Activated CD4-positive, alpha-beta T cell treated with anti-CD3 and anti-CD28 coated beads for 48 hours (primary cell): ENCODE measurements around the gene ZFYVE28.

Source experiments
- DNase-seq: peaks from one replicate; pipeline ENCODE4 v3.0.0-alpha.2; 2020

The ZFYVE28 gene

DNA sequence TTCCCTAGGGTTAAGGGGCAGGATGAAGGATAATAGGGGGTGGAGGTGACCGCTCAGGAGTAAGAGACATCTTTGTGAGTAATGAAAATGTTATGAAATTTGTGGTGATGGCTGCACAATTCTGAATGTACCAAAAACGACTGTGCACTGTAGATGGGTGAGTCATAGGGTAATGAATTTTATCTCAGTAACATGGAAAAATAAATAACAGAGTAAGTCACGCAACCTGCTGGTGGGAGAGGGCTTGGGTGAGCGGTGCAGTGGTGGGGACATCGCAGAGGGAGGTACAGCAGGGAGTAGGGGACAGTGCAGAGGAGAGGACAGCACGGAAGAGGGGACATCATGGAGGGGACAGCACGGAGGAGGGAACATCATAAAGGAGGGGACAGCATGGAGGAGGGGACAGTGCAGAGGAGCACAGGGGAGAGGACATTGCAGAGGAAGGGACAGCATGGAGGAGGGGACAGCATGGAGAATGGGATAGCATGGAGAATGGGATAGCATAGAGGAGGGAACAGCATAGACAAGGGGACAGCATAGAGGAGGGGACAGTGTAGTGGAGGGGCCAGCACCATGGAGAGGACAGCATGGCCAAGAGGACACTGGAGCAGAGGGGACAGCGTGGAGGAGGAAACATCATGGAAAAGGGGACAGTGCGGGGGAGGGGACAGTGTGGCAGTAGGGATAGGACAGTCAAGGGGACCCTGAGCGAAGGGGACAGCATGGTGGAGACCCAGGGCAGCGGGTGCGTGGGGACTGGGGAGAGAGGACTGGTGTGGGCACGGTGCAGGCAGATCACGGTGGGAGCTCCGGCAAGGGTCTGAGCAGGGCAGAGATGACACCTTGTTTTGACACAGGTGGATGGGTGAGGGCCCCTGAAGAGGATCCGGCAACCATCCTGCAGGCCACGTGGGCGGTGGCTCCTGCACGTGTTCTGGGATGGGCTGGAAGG, 88.1 kb downstream of the ZFYVE28 start:
- no peak for DNase-seq

DNA sequence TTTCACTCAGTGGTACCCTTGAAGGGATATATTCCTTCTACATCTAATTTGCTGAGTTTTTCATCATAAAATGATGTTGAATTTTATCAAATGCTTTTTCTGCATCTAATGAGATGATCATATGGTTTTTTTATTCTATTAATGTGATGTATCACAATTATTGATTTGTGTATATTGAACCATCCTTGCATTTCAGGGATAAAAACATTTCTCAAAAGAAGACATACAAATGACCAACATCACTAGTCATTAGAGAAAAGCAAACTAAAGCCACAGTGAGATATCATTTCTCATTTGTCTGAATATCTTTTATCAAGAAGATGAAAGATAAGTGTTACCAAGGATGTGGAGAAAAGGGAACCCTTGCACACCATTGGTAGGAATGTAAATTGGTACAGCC, 90.9 kb downstream of the ZFYVE28 start:
- no peak for DNase-seq

DNA sequence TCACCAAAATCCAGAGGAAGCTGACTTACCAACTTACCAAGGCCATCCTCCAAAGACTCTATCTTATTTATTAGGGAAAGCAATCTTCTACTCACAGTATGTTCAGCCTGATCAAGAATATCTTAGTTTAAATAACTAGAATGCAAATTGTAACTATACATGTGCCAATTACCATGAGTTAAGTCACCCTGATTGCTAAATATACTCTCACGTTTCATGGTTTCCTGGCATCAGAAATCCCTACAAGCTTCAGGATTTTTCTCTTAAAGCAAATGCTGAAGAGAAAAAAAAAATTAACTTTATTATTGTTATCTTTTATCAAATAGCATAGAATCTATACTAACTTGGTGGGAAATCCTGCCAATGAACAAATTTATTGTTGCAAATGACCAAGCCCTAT, 93.6 kb downstream of the ZFYVE28 start:
- no peak for DNase-seq

DNA sequence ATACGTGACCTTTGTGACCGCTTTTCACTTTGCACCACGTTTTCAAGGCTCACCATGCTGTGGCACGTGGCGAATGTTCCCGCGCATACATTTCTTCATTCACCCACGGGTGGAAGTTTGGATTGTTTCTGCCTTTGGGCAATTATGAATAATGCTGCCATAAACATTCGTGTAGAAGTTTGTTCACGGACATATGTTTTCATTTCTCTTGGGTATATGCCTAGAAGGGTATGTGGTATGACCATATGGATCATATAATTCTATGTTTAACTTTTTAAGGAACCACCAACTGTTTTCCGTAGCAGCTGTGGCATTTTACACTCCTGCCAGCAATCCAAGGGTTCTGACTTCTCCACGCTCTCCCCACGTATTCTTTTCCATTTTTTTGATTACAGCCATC, 95.6 kb downstream of the ZFYVE28 start:
- DNase-seq, result no peak

DNA sequence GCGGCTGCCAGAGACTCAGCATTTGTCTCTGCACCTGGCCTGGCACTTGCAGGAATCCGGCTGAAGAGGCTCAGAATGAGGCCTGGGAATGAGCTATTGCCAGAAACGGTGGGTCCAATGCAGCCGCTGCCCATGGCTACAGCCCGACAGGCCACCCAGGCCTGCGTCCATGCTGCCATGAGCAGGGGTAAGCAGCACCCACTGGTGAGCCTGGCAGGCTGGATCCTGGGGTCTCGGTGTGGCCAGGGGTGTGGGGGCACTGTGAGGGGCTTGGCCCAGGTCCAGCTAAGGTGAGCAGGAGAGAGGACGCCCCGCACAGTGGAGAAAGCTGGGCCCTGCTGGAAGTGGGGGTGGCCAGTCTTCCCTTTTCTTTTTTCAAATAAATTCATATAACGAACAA, 96.2 kb downstream of the ZFYVE28 start:
- DNase-seq, result no peak

DNA sequence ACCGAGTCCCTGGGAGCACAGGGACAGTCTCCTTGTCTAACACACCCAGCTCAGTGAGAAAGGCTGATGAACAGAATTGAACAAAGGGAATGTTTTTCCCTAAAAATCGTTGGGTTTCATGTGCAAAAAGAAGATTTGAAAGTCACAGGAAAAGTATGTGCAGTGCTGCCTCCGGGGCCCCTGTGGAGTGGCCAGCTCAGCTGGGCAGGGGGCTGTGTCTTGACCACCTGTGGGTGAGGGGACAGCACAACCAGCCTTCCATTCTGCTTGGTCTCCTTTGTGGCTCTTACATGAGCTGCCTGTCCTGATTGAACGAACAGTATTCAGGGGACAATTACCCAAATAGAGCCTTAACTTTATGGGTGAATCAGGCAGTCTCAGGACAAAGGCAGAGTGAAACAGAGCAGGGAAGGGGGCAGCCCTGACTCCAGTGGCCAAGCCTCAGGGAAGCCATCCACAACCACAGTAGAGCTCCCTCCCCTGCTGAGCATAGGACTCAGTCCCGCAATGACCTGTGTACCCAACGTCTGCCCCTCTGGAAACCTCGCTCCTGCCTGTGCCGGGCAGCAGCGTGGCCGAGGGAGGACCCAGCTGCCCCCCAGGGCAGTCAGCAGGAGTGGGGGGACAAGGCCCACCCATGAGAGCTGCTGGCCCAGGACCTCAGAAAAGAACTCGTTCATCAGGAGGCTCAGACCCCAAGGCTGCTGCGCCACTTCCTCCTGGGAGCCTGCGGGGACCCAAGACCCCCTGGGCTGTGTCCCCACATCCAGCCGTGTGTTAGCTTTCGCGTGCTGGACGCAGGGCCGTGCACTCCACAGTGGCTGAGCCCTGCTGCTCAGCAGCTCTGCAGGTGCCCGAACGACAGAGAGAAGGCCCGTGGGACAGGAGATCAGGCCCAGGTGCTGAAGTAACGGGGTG, 96.9 kb downstream of the ZFYVE28 start:
- DNase-seq, result no peak

DNA sequence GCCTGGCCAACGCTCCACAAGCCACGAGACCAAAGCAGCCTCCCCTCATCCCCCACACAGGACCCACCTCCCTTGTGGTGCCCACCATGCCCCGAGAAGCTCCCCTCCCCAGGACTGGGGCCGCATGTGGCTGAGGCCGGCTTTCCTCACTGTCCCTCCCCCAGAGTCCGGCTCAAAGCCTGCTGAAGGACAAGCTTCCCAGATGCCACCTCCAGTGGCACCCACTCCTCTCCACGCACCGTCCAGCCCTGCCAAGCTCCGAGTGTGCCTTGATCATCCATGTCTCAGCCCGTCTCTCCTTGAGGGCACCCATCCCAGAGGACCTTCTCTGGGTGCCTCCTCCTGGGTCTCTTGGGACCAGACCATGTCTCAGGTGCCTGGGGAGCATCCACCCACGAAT, 97.7 kb downstream of the ZFYVE28 start:
- DNase-seq, result no peak

DNA sequence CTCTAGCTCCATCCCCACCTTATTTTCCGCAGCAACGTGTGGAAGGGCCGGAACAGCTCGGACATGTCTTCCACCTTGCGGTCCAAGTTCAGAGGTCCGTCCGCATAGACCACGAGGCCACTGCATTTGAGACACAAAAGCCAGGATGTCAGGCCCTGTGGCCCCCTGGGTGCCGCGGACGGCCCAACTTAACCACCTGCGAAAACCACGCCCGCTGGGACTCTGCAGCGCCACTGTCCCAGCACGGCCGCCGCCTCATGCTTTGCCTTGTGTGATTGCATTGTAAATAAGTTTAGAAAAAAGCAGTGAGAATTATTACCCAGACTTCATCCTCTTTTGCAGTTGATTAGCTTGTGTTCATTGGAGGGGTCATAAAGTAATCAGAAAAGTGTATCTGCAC, 98.3 kb downstream of the ZFYVE28 start:
- no peak for DNase-seq

DNA sequence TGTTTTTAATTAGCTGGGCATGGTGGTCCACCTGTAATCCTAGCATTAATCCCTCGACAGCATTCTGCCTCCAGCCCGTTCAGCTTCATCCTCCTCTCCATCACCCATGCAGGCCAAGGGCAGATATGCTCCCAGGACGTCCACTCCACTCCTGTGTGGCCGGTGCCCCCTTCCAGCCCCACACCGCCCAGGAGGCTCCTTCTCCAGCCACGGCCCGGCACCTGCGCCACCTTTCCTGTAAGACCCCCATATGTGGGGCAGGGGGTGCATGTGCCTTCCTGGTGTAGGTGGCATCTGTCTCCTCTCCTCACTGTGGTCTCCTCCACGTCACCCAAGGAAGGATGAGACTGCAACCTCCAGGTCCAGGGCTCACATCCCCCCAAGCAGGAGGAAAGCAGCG, 99.6 kb downstream of the ZFYVE28 start:
- DNase-seq, result no peak

DNA sequence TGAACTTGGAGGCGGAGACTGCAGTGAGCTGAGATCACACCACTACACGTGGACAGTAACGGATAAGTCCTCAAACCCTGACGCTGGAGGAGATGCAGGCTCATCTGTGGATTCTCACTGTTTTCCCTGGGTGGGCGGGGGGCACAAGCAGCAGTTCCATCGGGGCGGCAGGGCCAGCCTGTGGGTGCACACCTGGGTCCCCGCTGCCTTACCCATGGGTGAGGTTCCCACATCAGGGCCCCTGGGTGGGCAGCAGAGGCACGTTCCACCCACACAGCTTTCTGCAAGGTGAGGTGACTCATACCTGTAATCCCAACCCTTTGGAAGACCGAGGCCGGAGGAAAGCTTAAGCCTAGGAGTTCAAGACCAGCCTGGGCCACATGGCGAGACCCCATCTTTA, 100.0 kb downstream of the ZFYVE28 start:
- DNase-seq, result no peak

DNA sequence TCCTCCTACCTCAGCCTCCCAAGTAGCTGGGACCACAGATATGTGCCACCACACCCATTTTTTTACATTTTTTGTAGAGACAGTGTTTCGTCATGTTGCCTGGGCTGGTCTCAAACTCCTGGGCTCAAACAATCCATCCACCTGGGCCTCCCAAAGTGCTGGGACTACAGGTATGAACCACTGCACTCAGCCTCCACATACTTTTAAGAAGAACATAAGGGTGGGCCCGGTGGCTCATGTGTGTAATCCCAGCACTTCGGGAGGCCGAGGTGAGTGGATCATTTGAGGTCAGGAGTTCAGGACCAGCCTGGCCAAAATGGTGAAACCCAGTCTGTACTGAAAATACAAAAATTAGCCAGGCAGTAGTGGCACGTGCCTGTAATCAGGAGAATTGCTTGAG, 105.1 kb downstream of the ZFYVE28 start:
- DNase-seq, result no peak

DNA sequence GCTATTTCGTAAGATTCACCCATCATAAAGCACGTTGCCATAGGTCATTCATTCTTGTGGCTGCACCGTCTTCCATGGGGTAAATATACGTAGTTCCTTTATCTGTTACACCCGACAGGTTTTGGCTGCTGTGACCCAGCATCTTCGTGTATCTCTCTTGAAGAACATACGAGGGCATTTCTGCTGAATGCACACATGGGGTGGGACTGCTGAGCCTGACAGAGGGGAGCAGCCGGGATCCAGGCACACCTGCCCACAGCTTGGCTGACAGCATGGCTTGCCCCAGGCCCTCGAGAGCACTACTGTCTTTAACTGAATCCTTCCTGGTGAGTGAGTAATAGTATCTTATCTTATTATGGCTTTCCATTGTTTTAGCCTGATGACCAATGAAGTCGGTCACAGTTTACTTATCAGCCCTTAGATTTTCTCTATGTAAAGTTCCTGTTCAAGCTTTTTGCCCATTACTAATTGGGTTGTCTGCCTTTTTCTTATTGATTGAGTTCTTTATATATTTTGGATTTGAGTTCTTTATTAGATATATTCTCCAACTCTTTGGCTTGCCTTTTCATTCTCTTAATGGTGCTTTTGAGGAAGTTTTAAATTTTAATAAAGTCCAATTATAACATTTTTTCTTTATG, 111.6 kb downstream of the ZFYVE28 start:
- no peak for DNase-seq

DNA sequence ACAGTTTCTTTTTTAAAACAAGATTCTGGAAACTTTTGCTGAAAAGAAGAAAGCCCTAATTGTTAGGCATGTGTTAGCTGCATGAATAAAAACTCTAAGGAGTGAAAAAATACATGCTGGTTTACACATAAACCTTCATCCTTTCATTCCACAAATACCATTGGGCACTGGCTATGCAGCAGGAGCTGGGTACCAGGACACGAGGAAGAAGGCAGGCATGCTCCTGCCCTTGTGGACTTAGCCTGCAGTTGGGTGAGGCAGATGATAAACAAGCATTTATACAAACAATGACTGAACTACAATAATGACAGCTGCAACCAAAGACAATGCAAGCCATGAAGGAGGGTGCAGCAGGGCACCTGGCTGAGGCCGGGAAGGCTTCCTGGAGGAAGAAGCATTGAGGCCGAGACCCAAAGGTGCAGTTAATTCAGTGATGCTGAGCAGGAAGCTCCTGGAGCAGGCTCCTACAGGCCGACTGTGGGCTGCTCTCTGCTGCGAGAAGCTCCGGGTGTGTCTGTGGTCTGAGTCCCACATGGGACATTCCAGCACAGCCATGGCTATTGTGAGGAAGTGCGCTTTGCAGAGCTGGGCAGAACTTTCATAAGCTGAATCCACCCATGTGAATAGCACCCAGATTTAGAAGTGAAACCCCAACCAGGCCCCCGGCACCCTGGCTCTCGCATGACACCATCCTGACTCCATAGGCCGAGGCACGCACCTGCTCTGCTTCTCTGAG, 112.5 kb downstream of the ZFYVE28 start:
- DNase-seq, result no peak

DNA sequence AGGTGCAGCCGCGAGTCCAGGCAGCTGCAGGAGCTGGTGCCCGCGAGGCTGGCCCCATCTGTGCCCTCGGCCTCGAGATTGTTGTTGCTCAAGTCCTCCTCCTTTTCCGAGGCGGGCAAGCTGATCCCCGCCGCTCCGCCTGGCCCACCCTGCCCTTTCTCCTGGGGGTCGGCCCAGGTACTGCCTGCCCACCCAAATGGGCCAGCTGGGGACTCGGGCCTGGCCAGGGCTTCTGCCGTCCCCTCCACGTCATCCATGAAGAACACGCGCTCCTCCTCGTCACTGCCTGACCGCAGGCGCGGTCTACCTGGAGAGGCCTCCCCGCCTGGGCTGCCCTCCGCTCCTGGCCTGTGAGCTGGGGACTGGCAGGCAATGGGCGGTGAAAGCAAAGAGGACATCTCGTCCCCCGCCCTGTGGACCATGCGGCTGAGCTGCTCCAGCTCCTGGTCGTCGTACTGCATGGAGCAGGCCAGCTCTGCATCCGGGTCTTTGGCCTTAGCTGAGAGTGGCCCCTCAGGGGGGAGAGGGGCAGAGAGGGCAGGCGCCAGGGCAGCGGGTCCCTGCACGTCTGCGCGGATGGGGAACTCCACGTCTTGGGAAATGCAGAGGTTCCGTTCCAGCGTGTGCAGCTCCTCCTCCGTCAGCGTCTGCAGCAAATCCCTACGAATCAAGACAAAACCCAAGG, 113.4 kb downstream of the ZFYVE28 start:
- no peak for DNase-seq

DNA sequence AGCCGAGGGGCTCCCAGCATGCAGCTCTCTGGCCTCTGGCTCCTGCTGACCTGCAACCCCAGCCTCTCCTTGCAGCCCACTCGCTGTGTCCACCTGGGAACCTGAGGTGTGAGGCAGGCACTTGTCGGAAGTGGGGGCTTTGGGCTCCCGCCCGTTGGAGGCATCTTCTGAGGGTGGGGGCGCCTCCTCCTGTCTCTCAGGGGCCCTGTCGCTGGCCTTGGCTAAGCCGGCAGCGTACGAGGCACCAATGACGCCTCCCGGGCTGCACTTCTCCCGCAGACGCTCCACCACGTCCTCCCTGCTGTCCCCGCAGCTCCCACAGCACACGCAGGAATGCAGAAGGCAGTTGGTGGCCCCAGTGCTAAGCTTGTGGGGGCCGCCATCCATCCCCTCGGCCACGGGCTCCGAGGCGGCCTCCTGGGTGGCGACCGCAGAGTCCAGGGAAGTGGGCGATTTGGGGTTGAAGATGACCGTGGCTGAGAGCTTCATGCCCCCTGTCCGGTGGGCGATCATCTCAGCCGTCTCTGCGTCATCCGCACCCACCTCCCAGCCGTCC, 114.0 kb downstream of the ZFYVE28 start:
- DNase-seq, result no peak

DNA sequence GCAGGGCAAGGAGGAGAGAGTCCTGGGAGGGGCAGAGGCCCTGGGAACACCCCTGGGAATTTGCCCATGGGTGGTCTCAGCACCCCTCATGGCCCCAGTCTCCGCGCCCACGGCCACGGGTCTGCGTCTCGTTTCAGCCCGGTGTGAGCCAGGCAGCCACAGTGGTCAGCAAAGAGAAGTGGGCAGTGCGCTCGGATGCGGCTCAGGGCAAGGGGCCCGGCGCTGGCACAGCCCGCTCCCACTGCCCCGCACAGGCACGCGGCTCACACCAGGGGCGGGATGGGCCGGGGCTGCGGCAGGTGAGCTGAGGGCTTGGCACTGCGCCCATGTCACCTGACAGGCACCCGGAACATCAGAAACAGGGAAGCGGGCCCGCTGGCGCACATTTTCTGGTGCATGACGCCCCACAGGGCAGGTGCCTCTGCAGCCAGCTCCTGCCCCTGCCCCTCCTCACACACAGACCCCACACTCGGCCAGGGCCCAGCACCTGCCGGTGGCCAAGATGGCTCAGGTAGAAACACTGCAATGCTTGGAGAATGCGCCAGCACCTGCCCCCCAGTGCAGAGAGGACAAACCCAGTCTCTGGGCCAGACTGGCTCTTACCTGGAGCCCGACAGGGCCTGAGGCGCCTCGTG, 114.6 kb downstream of the ZFYVE28 start:
- DNase-seq, result no peak

DNA sequence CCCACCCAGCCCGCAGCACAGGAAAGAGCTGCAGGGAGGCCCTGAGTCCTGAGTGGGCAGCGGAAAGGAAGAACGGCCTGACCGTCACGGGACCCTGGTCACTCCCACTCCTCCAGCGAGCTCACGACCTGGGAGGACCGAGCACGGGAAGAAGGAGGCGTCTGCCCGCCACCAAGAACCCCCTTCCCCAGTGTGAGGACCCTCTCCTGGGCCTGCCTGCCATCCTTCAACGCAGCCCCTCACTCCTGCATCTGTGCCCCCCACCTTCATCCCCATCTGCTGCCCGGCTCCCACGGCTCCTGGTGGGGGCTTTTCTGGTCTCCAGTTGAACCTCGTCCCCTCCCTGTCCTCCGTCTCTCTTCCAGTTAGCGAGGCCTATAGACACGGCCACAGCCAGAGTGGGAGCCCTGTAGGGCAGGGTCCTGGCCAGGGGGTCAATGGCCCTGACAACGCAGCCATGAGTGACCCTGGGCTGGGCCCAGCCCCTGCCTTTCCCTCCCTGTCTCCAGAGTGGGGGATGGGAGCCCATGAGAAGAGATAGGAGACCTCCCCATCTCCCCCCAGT, 115.2 kb downstream of the ZFYVE28 start:
- DNase-seq, result no peak

DNA sequence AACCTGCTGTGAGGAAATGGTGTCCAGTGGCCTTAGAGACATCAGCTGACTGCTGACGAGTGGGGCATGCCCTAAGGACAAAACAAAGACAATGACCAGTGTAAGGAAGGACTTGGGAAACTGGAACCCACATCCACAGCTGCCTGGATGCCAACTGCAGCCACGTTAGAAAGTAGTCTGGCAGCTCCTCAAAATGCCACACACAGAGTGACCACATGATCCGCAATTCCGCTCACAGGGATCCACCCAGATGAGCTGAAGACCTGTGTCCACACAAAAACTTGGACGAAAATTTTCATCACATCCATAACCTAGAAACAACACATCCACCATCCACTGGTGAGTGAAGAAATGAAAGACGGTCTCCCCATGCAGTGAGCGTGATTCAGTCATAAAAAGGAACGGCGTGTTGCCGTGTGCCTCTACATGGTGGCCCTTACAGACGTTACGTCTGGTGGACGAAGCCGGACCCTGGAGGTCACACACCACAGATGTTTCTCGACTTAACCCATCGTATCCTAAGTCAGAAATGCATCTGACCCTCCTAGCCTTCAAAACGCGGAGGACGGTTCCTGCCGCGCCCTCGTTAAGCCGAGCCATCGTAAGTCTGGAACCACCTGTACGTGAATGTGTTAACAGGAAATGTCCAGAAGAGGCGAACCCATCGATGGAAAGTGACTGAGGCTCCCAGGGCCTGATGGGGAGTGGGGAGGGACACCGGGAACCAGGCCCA, 115.9 kb downstream of the ZFYVE28 start:
- no peak for DNase-seq

DNA sequence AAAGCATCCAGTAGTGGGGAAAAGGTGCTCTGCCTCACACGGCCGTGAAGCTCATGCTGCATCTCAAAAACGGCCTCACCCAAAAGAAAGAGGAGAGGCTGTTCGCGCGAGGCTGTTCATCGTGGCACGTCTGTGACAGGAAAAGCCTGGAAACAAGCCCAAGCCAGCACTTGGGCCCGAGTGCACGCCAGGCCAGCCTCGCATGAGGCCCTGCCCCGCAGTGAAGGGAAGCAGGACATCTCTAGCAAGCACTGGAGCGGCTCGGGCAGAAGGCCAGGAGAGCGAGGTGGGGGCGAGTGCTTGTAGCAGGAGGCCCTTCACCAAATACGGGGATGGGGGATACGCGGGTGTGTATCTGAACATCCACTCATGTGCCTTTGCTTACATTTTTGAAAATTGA, 116.6 kb downstream of the ZFYVE28 start:
- DNase-seq, result no peak

DNA sequence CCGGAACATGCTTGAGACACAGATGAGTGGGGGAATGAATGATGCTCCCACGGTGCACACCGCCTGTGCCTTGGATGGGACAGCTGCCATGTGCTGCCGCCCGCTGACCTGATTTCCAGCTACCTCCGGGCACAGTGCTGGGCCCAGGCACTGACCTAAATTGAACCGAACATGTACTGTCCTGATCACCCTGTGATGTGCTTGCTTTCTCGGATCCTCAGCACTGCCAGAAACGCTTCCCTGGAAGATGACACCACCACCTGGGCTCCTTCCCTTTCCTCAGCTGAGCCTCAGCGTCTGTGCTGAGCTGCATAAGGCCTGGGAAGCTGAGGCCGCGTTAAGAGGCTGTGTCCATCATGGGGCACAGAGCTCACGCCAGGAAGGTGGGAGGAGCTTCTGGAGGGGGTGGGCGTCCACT, 117.2 kb downstream of the ZFYVE28 start:
- DNase-seq, result no peak
